Type B pancreatic cell (in vitro differentiated cells): Measurements from ENCODE around the gene EXOC4. TPM values are rescaled to one million over a fixed set of nuclear protein-coding genes. Genes with fewer than 3 reads are reported as not detected.

Experiments used
- DNase-seq: peaks from one replicate; pipeline ENCODE4 v3.0.0; 2021; ENCODE audit warnings: mixed read lengths; ENCODE audit not compliant: unreplicated experiment; ENCODE audit errors: extremely low spot score
- H3K27ac Mint-ChIP-seq: 2 replicates; pipeline ENCODE4 v1.8.0; 2021; ENCODE audit warnings: mild to moderate bottlenecking, mixed read lengths
- H3K27me3 Mint-ChIP-seq: 2 replicates; pipeline ENCODE4 v1.8.0; 2021; ENCODE audit warnings: mixed read lengths
- H3K36me3 Mint-ChIP-seq: 2 replicates; pipeline ENCODE4 v1.8.0; 2021; ENCODE audit warnings: mixed read lengths
- H3K4me1 Mint-ChIP-seq: one replicate; pipeline ENCODE4 v1.8.0; 2021; ENCODE audit warnings: mixed read lengths; ENCODE audit not compliant: unreplicated experiment
- H3K4me3 Mint-ChIP-seq: 2 replicates; pipeline ENCODE4 v1.8.0; 2021; ENCODE audit warnings: mild to moderate bottlenecking, mixed read lengths
- H3K9me3 Mint-ChIP-seq: 2 replicates; pipeline ENCODE4 v1.8.0; 2021; ENCODE audit warnings: mixed read lengths
- CTCF ChIP-seq: fragments of 200-600 bp; sonication (generic); conservative IDR thresholded peaks from 2 replicates; pipeline ENCODE4 v1.5.0; 2021; ENCODE audit warnings: antibody characterized with exemption, mild to moderate bottlenecking
- total RNA-seq: library from RNA; stranded (reverse); gene quantifications from 2 replicates; pipeline ENCODE4 v1.2.1, GENCODE V29; 2021; ENCODE audit warnings: low replicate concordance

EXOC4 gene
- total RNA-seq, 1 donor from 2014 or later, result 95.5 TPM

- DNase-seq, result no peak
- Mint-ChIP-seq H3K9me3 (no peaks in the 10 kb centered on the region), H3K4me1 (no peaks in the 10 kb centered on the region), H3K27ac (no peak overlapping the region), H3K27me3 (no peaks in the 10 kb centered on the region), H3K36me3 (peaks cover 6% of the 10 kb centered on the region), H3K4me3 (no peak overlapping the region)
- TF ChIP-seq CTCF, result no peak
These were observed 785.1 kb downstream of the EXOC4 start for GRCh38 chr7:134037991-134038390.

GRCh38 chr7:134040988-134041387 is 788.1 kb downstream of the EXOC4 start:
- no peak for DNase-seq
- Mint-ChIP-seq H3K27me3 (no peaks in the 10 kb centered on the region), H3K9me3 (no peaks in the 10 kb centered on the region), H3K4me3 (no peak overlapping the region), H3K27ac (no peak overlapping the region), H3K36me3 (peaks cover 6% of the 10 kb centered on the region), H3K4me1 (no peaks in the 10 kb centered on the region)
- TF ChIP-seq CTCF, result no peak

GRCh38 chr7:134041477-134041876 is 788.6 kb downstream of the EXOC4 start:
- Mint-ChIP-seq H3K27me3 (no peaks in the 10 kb centered on the region), H3K27ac (no peak overlapping the region), H3K4me1 (no peaks in the 10 kb centered on the region), H3K9me3 (no peaks in the 10 kb centered on the region), H3K4me3 (no peak overlapping the region), H3K36me3 (peaks cover 6% of the 10 kb centered on the region)
- no peak for DNase-seq
- no peak for TF ChIP-seq CTCF

- Mint-ChIP-seq H3K36me3 (peaks cover 6% of the 10 kb centered on the region), H3K27me3 (no peaks in the 10 kb centered on the region), H3K27ac (no peak overlapping the region), H3K4me3 (no peak overlapping the region), H3K9me3 (no peaks in the 10 kb centered on the region), H3K4me1 (no peaks in the 10 kb centered on the region)
- DNase-seq, result no peak
- TF ChIP-seq CTCF, result no peak
These were observed 789.4 kb downstream of the EXOC4 start for GRCh38 chr7:134042307-134042706.

- Mint-ChIP-seq H3K27ac (no peak overlapping the region), H3K36me3 (peaks cover 10% of the 10 kb centered on the region), H3K4me3 (no peak overlapping the region), H3K9me3 (peaks cover 5% of the 10 kb centered on the region), H3K4me1 (no peaks in the 10 kb centered on the region), H3K27me3 (no peaks in the 10 kb centered on the region)
- no peak for TF ChIP-seq CTCF
- DNase-seq, result no peak
These were observed 791.8 kb downstream of the EXOC4 start for GRCh38 chr7:134044682-134045081.

- H3K9me3 Mint-ChIP-seq, result peaks cover 5% of the 10 kb centered on the region
- no peaks in the 10 kb centered on the region for H3K4me1 Mint-ChIP-seq
- TF ChIP-seq CTCF, result no peak
- no peak for DNase-seq
- no peak overlapping the region for H3K4me3 Mint-ChIP-seq
- no peak overlapping the region for H3K27ac Mint-ChIP-seq
- H3K36me3 Mint-ChIP-seq, result peaks cover 11% of the 10 kb centered on the region
- H3K27me3 Mint-ChIP-seq, result no peaks in the 10 kb centered on the region
These were observed 792.8 kb downstream of the EXOC4 start for GRCh38 chr7:134045716-134046115.
